Transverse colon (tissue), 4 donors: ENCODE measurements around the gene LPCAT3.

ENCODE experiments used
- CTCF ChIP-seq, 5 experiments: fragments of 200-600 bp in 3 of 5; fragments of 450-650 bp in 2 of 5; sonication (generic) in 3 of 5; IDR thresholded peaks; 1 replicate in 2 of 5; 2 replicates in 3 of 5; pipeline ENCODE4 v1.5.1; 2016 to 2017; ENCODE audit warnings: antibody characterized with exemption in 5 of 5, inconsistent platforms in 3 of 5, mild to moderate bottlenecking in 2 of 5, moderate library complexity in 1 of 5
- EP300 ChIP-seq: sonication (generic); formaldehyde crosslinking; IDR thresholded peaks from one replicate; pipeline ENCODE4 v1.6.1; 2017; ENCODE audit warnings: antibody characterized with exemption, low read depth
- POLR2AphosphoS5 ChIP-seq, 3 donors: sonication (generic); formaldehyde crosslinking; IDR thresholded peaks; one replicate each; pipeline ENCODE4 v1.6.1; 2016; ENCODE audit warnings: antibody characterized with exemption in 3 of 3

GRCh38 chr12:6942331-6942665, 76.0 kb downstream of the LPCAT3 start:
- TF ChIP-seq CTCF (IDR thresholded peaks at IDR 0.05), result no peak
- TF ChIP-seq EP300, result no peak
- peak in 1 of 3 donors; percentile 9 for TF ChIP-seq POLR2AphosphoS5 (IDR thresholded peaks at IDR 0.05)
